SW 1271 (cell line): Measurements from ENCODE around the gene RPS6KA2.

Experiments used
- DNase-seq, 2 experiments: peaks; one replicate each; lab custom pipeline; 2025; lab: John Stamatoyannopoulos, UW

Gene RPS6KA2

DNA sequence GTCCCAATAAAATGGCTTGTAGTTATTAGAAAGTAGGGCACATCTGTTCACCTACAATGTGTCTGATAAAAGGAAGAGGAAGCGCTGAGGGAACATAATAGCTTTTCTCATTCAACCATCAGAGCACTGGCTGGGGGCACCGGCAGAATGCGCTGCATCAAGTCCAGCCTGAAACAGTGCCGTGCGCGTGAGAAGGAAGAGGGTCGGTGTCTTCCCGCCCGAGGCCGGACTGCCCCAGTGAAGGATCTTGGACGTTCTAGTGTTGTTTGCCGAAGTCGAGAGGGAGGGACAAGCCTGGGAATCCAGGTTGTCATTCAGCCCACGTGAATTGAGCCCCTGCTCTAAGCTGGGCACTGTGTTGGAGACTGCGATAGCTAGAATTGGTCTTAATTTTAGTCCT lies 182.6 kb downstream of the RPS6KA2 start:
- DNase-seq: no peak

DNA sequence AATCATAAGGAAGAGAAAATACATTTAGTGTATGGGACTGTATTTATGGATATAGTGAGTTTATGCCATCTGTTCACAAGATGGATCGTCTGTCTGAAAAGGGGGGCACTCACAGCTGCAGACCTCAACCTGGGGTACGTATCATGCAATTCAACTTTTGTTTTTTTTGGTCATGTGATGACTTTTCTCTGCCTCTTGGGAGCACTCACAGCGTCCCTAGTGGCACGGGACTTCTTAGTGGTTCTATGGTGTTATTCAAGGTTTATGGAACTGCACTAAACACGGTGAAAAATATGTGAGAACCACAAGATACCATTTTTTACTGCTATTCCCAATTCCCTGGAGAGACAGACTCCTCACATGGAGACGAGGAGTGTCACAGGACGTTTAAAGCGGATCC lies 183.9 kb downstream of the RPS6KA2 start:
- DNase-seq: no peak

DNA sequence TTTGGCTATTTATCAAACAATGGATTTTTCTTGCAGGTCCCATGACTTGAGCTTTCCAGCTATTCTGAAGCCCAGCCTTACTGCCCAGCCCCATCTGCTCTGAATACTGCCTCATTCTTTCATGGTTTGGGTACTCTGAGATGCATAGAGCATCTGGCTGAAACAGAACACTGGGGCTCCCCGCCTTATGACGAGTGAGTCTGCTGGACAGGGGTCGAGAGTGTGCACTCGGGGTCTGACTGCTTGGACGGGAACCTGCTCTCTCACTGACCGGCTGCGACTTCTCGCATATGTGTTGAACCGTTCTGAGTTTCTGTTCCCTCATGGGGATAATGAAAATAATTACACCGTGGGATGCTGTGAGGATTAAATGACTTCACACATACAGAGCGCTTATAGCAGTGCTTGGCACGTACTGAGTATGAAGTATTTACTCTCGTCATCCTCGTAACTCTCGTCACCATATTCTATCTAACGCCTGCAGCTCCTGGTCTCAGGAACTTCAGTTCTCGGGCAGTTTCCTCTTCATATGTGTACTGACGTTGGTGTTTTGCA lies 184.8 kb downstream of the RPS6KA2 start:
- DNase-seq: no peak

DNA sequence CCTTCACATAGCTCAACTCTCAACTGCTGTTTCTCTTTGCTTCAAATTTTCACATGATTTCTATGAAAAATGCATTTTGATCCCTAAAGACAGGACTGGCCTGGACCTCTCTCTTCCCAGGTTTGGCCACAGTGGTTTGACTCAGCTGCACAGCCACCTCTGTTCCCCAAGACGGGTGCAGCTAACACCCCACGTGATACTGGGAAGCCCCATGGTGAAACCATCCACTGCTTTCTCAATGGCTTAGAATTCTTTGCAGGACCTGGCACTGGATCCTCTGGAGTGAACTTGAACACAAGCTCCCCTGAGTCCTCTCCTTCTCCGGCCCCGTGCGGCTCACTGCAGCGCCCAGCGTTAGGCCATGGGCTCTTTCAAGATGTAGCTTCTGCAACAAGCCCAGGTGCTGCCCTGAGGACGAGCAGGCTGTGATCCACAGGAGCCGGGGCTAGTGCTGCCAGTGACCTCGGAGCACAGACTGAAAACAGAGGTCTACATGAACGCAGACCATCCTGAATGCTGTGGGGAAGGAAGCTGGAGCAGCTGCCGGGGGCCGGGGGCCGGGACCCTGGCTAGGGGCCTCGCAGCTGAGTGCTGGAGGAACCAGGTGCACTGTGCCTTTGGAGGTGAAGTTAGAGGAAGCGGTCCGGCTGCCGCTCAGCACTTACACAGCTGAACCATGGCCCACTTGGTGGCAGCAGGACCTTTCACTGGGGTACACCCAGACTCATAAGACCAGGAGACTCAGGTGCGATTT lies 185.5 kb downstream of the RPS6KA2 start:
- no peak for DNase-seq

DNA sequence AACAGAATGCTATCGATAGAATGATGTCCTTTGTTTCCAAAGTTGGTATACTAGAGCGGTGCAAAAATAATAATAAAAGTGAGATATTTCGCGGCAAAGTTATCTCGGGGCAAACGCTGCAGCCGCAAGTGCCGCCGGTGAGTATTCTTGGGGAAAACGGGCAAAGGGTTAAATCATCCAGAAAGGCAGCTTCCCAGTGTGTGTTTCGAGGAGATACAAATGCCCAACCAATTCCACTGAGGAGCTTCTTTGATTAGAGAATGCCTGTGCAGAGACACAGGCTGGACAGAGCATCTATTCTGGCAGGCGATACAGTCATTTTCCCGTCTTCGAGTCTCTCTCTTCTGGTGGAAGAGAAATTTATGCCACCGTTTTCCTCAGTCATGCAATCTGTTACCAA lies 186.3 kb downstream of the RPS6KA2 start:
- DNase-seq: no peak

DNA sequence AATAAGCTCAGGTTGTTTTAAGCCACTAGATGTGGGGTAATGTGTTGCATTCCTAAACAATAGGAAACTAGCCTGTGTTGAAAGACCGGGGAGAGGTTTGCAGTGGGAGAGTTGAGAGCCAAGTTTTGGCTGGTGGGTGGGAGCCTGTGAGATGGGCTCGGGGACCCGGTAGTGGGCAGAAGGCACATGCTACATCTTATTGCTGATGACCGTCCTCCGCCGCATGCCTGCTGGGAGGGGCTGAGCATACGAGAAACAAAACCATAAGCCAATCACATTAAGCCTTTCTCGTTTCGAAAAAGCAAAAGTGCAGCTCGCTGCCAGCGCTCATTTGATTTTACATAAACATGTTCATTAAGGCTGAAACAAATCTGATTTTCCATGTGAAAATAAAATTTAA lies 186.9 kb downstream of the RPS6KA2 start:
- no peak for DNase-seq

DNA sequence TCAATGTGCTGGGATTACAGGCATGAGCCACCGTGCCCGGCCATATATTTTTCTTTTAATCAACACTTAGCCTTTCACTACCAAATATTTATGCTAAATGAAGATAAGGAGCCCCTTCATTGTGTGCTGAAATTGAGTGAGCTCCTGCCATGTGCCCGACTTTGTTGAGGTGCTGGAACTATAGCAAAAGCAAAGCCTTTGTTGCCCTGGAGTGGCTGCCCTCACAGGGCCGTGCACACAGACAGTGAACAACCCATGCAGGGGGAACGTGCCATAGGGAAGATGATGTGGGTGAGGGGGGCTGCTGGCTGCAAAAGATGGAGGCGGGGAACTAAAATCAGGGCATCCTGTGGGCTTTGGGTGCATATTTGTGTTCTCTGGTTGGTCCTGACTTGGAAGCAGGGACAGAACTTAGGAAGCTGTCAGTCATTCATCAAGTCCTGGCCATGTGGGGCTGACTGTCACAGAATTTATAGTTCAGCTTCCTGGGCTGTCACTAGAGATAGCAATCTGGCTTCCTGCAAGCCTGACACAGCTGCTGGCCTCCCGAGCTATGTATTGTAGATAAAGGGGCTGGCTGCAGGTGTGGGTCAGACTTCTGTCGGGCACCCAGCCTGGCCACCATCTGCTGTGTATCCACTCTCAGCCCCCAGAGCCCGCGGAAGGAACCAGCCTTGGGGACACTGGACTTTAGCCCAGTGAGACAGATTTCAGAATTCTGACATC lies 187.5 kb downstream of the RPS6KA2 start:
- no peak for DNase-seq

DNA sequence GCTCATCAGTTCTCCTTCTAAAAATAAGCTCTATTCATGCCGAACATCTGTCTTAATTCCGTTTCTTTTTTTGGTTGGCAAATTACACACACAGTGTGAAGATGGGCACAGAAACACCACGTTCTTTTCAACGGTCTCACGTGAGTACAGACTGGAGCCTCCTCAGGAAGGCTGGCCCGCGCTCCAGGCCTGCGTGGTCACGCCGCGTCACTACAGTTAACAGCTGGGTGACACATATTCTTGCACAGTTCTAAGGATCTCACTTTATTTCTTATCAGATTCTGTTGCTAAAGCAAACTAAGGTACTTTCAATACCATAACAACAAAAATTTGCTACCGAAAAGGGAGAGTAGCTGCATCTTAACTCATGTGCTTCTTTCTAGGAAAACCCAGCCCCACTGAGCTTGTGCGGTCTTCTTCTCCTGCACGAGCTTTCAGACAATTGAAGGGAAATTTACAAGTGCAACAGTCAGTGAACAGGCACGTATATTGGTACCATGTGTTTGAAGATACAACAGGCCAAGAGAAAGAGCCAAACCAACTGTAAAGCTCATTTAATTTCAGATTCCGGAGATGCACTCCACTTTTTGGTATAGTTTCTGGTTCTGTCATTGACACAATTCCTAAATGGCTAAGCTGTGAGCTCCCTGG lies 188.7 kb downstream of the RPS6KA2 start:
- DNase-seq: no peak

DNA sequence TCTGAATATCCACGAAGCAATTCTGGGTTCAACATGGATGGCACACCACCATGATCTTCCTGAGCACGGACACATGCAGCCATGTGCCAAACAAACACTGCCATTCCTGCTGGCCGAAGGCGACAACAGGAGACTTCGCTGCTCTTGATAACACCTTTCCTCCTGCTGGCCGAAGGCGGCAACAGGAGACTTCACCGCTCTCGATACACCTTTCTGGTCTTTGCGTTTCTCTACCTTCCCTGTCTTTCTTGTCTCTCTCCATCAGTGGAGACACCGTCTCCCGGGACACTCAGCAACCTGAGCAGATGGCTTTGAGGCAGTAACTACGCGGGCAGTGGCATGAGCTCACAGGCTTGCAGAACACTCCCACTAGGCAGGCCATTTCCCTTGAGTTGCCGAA lies 189.4 kb downstream of the RPS6KA2 start:
- no peak for DNase-seq

DNA sequence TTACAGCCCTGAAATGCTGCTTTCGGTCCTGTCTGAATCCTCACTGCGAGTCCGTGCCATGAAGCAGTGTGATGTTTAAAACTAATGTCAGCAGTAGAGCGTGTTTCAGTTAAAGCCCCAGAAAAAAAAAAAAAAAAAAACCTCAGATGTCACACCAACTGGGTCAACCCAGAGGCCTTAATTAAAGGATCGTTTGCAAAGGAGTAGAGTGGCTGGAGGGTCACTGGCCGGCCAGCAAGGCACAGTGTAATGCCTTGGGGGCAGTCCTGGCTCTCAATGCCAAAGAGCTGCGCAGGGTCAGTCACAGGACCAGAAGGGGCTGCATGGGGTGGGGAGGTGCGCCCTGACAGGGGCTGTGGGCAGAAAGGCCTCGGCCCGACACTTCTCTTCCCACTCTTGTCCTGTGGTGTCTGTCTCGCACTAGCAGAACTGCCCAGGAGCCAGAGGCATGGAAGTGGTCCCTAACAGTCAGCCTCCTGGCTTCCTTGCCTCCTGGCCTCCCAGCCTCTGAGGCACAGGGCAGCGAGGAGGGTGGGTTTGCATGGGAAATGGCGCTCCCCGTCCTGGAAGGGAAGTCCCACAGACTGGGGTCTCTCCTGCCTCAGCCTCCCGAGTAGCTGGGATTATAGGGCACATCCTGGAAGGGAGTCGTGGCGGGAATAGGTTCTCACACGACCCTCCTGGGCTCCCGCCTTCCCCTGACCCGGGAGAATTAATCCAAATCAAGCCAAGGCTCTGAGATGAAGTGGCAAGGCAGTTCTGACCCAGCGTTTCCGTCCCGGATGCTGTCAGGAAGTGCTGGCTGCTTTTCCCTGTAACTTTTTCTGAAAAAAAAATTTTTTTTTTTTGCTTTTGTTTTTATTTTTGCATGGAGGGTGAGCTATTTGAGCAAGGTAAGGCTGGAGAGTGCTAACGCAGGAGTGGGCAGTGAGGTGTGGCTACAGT lies 190.6 kb downstream of the RPS6KA2 start:
- no peak for DNase-seq

DNA sequence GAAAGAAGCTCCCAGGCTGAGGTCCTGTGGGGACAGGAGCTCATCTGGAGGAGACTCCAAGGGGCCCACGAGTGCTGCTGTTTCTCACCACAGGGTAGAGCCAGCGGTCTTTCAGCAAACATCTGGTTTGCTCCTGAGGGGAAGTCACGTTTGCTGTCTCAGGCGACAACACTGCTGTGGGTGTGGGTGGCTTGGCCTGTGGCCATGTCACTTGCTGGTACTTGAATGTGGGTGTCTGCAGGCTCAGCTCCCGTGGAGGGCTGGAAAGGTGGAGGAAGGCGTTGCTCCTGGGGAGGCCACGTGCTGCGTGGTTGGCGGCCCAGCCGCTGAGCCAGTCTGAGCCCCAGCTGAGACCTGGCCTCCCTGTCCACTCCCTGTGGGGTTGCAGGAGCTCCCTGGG lies 191.5 kb downstream of the RPS6KA2 start:
- no peak for DNase-seq

DNA sequence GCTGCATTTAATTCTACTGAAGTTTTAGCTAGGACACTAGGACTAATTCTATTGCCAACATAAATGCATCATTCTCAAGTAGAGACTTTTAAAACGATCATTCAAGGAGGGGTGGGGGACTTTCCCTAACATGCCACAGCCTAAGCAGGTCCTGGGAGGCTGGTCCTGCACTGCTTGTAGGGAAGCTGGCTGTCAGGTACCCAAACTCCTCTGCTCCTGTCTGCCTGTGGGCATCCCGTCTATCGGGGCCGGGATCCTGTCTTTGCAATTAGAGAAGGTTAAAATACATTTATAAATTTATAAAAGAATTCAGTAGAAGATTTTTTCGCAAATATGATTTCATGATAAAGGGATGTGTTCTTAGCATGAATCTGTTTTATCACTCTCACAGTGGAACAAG lies 192.7 kb downstream of the RPS6KA2 start:
- no peak for DNase-seq

DNA sequence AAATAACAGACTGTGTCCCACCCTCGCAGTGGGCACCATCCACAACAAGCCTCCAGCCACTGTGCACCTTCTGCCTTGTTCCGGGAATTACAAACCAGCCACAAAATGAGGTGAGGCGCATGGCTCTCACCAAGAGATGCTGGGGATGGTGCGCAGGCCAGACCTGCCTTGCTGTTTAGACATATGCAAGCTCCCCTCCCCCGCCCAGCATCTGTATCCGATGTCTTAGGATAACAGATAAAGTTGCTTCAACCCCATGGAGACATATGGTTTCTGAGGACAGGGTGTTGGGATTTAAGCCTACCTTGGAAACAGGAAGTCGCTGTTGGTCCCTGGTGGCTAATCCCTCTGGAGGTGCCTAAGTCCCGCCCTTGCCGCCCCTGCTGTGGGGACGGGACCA lies 194.0 kb downstream of the RPS6KA2 start:
- DNase-seq: no peak

DNA sequence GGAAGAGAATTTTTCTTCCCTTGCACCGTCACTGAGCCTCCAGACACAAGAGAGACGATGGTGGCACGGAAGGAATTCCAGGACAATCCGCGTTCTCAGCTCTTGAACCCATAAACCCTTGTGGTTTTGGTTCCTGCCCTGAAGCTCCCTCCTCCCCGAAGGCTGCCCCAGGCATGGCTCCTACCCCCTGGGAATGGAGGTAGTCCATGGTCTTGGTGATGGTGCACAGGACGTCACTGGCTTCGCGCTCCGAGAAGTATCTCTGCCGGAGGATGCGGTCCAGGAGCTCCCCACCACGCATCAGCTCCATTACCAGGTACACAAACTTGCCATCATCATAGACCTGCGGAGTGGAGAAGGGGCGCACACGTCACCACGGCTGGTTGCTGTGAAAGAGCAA lies 196.8 kb downstream of the RPS6KA2 start:
- DNase-seq: no peak

DNA sequence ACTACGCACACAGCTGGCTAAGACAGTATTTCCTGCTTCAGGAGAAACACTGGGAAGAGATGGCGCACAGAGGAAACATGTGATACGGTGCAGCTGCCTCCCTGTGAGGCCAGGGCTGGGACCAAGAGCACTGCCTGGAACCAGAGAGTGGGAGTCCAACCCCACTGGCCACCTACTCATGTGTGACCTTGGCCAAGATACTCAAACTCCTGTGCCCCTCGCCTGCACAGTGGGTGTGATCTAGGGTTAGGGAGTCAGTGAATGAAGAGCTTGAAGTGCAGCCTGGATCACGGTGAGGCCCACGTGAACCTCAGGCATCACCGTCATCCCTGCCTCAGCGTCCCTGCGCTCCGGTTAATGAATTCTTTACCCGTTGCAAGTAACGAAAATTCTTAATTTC lies 202.6 kb downstream of the RPS6KA2 start:
- DNase-seq: no peak

DNA sequence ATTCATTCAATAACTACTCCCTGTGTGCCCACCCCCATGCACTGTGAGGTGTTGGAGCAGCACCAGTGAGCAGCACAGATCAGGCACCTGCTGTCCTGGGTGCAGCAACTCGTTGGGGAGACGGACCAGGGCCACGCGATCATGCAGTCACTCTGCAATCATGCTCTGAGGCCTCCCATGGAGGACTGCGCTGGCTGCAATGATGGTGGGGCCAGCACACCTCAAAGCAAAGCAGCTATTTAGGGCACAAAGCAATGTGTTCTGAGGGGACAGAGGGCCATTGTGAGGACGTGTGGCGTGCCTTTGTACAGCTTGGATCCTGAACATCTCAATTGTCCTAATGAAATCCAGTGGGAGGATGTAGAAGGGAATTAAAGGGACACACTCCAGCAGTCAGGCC lies 203.3 kb downstream of the RPS6KA2 start:
- DNase-seq: no peak

DNA sequence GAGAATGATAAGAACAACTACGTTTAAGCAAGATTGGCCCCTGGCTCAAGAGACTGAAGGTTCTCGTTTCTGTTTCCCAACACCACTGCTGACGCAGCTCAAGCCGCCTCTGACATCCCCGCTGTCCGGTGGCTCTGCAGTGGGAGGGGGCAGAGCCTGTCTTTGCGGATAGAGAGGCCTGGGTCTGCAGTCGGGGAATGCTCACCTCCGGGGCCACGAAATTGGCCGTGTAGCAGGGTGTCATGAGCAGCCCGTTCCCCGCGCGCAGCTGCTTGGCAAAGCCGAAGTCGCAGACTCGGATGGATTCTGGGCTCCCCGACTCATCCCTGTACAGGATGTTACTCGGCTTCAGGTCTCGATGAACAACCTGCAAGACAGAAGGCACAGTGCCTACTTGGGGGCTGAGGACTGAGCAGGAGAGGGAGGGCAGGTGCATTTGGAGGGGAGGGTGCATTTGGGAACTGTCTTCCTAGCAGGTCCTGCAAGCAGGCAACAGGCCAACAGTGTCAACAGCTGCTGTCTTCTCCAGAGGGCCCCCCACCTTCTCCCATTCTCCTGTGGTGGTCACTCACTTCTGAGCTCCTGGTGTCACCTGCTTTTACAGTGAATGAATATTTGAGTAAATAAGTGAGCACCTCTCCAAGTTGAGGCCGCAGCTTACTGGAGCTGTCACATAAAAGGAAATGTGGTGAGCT lies 203.9 kb downstream of the RPS6KA2 start:
- DNase-seq: no peak

DNA sequence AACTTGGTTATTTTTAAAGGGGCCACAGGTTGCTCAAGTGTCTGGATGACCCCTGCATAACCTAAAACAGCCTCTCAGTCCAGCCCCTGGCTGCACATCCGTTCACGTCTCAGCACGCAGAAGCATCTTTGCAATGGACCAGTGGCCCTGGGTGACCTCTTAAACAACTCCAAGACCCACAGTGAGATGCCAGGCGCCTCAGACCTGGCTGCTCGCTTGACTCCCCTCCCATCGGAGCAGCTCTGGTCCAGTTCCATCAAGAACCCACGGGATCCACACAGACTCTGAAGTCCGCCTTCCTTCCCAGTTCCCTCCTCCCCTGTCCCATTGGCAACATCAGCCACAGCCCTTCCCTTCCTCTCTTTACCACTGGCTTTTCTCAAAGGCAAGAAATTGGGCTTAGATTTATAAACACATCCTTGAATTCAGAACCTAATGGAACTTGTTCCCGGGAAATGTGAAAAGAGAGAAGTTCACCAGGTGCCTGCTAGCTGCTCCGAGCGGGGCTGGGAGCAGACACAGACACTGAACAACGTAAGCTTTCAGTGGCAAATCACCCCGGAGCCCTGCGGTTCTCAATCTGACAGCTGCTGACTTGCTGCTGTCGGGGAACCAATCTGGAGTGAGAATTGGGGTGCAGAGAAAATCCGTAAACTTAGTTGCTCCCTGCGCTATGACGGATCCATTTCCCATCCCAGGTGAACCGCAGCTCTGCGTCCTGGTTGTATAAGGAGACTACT lies 204.7 kb downstream of the RPS6KA2 start:
- DNase-seq: no peak

DNA sequence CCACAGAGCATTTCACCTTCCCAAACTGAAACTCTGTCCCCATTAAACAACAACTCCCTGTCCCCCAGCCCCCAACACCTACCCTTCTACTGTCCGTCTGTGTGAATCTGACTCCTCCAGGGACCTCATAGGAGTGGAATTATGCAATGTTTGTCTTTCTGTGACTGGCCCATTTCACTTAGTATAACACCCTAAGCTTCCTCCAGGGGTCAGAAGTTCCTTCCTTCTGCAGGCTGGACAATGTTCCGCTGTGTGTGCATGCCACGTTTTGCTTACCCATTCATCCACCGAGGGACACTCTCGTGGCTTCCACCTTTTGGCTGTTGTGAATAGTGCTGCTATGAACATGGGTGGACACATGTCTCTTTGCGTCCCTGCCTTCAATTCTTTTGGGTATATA lies 206.7 kb downstream of the RPS6KA2 start:
- no peak for DNase-seq

DNA sequence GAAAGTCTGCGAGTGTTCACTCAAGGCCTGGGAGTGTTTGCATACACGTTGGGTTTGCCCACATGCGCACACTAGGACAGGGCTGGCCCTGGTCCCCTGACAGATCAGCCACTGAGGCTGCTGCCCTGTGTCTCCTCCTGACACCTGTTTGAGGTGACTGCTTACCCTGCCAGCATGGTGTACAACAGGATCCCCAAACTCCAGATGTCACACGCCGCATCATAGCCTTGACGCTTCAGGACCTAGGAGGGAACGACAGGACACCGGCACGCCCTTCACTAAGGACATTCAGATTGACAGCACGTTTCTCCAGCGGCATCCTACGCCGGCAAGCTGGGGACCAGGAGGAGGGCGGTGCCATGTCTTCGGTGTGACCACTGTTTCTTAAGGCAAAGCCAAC lies 207.3 kb downstream of the RPS6KA2 start:
- no peak for DNase-seq

DNA sequence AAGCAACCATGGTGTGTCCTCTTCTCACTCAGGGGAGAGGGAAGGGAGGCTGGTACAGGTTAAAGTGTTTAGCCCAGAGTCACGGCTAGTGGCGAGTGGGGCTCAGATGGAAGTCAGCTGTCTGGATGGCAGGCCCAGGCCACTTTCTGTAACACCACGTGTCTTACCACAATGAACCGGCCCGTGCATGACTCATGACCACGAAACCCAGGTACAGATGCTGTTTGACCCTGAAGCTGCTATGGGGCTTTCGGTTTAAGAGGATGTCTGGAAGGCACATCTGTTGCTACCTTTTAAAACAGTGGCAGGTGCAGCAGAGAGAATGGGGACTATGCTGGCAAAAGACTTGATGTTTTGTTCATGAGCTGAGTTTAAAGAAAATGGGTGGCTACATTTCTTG lies 207.8 kb downstream of the RPS6KA2 start:
- DNase-seq: no peak
